ENCODE measurements around the gene UBD. TPM values are rescaled to one million over a fixed set of nuclear protein-coding genes. Genes with fewer than 3 reads are reported as not detected.

The UBD gene
- total RNA-seq, 1 donor from 2014 or later = not detected

DNA sequence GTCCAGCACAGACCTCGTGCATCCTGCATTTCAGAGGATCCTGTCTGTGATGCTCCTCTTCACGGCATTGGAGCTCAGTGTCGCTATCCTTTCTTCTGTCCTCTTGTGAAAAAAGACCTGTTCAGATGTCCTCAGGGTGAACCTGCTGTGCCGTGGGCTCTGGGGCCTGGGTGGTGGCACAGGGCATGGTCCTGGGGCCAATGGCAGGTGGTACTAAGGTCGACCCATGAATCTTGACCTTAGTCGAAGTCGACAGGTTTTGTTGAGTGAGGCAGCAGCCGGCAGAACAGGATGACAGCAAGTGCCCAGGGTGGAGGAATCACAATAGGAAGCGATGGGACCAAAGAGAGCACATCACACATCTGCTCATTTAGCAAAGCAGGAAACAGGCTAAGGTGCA, 49.8 kb downstream of the UBD start:
- Mint-ChIP-seq H3K27ac (no peak overlapping the region), H3K9me3 (no peaks in the 10 kb centered on the region), H3K4me3 (no peak overlapping the region), H3K27me3 (peaks cover 12% of the 10 kb centered on the region), H3K4me1 (no peaks in the 10 kb centered on the region), H3K36me3 (ENCODE audit: low read depth) (no peaks in the 10 kb centered on the region)
- DNase-seq (no peak), ATAC-seq (ENCODE audit: low read depth) (no peak)
- ChIA-PET CTCF (no interaction called here), POLR2A (no interaction called here)
- intact Hi-C loops (cut with micrococcal nuclease) = no loop called here
- TF ChIP-seq, protein P1, sequence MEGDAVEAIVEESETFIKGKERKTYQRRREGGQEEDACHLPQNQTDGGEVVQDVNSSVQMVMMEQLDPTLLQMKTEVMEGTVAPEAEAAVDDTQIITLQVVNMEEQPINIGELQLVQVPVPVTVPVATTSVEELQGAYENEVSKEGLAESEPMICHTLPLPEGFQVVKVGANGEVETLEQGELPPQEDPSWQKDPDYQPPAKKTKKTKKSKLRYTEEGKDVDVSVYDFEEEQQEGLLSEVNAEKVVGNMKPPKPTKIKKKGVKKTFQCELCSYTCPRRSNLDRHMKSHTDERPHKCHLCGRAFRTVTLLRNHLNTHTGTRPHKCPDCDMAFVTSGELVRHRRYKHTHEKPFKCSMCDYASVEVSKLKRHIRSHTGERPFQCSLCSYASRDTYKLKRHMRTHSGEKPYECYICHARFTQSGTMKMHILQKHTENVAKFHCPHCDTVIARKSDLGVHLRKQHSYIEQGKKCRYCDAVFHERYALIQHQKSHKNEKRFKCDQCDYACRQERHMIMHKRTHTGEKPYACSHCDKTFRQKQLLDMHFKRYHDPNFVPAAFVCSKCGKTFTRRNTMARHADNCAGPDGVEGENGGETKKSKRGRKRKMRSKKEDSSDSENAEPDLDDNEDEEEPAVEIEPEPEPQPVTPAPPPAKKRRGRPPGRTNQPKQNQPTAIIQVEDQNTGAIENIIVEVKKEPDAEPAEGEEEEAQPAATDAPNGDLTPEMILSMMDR (IDR thresholded peaks at IDR 0.05) = no peak

DNA sequence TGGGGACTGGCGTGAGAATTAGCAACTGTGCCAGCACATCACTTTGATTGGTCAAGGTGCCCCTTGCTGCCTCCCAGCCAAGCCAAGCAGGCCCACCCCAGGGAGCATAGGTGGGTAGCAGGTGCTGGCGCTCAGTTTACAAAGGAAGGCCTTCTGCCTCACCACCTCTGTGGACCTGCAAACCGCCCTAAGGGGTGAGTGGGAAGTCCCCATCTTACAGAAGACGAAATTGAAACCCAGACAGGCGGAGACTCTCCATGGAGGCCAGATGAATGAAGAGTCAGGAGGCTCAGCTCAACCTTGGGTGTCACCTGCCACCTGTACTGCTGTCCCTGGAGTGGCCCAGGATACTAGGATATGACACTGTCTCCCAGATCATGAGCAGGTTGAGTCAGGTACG, 50.3 kb downstream of the UBD start:
- POLR2A ChIA-PET = no interaction called here
- no peaks in the 10 kb centered on the region for H3K9me3 Mint-ChIP-seq
- intact Hi-C loops (cut with micrococcal nuclease) = no loop called here
- H3K36me3 Mint-ChIP-seq (ENCODE audit: low read depth) = no peaks in the 10 kb centered on the region
- no peak overlapping the region for H3K27ac Mint-ChIP-seq
- CTCF ChIA-PET = no interaction called here
- DNase-seq (no peak), ATAC-seq (ENCODE audit: low read depth) (peak; percentile 25)
- peaks cover 9% of the 10 kb centered on the region for H3K27me3 Mint-ChIP-seq
- H3K4me1 Mint-ChIP-seq = no peaks in the 10 kb centered on the region
- no peak overlapping the region for H3K4me3 Mint-ChIP-seq
- TF ChIP-seq, protein P1 (IDR thresholded peaks at IDR 0.05) = no peak

DNA sequence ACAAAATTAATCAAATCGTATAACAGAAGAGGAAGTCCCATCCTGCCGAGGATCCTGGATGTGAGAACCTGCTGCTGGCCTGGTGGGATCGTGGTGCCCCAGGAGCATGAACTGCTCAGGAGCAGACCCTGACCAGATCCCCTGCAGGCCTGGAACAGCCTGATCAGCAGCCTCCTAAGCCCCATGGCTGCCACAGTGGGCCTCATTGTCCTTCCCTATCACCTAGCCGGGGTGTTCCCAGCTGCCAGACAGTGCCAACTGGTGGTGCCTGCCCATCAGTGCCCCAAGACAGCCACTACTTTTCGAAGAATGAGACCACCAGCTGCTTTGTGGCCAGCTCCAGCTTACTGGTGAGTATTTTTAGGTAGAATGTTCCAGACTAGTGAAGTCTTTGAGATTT, 52.2 kb downstream of the UBD start:
- Mint-ChIP-seq H3K36me3 (ENCODE audit: low read depth) (no peaks in the 10 kb centered on the region), H3K27ac (no peak overlapping the region), H3K4me1 (no peaks in the 10 kb centered on the region), H3K4me3 (no peak overlapping the region), H3K27me3 (peaks cover 11% of the 10 kb centered on the region), H3K9me3 (no peaks in the 10 kb centered on the region)
- ATAC-seq (ENCODE audit: low read depth) = no peak
- DNase-seq = no peak
- TF ChIP-seq, protein P1 (IDR thresholded peaks at IDR 0.05) = no peak
- POLR2A ChIA-PET = no interaction called here
- intact Hi-C loops (cut with micrococcal nuclease) = no loop called here
- CTCF ChIA-PET = no interaction called here

DNA sequence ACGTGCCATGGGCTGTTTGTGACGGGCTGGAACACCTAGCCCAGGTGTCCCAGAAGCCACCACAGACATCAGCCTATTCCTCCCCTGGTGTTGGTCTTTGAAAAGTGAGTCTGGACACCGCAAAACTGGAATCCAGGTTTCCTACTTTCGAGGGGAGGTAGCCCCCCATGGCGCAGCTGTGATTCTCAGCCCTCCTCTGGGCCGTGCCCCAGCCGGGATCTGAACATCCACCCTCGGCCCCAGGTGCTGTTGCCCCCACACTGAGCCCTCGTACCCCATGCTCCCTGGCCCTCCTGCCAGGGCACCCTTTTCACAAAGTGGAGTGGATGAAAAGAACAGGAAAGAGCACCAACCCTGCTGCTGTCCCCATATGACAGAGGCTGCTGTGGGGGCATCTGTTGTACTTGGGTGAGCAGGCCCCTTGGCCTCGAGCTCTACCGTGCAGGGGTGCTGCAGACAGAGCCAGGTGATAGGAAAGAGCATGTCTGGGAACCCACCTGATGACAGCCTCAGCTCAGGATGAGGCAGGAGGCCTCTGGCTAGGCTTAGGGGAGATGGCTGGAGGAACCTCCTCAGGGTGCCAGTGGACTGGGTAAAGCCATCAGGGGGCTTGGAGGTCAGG, 53.0 kb downstream of the UBD start:
- ATAC-seq (ENCODE audit: low read depth) = no peak
- TF ChIP-seq, protein P1 (IDR thresholded peaks at IDR 0.05) = no peak
- intact Hi-C loops (cut with micrococcal nuclease) = no loop called here
- CTCF ChIA-PET = no interaction called here
- DNase-seq = no peak
- Mint-ChIP-seq H3K4me3 (no peak overlapping the region), H3K27me3 (peaks cover 8% of the 10 kb centered on the region), H3K9me3 (no peaks in the 10 kb centered on the region), H3K36me3 (ENCODE audit: low read depth) (no peaks in the 10 kb centered on the region), H3K4me1 (no peaks in the 10 kb centered on the region), H3K27ac (no peak overlapping the region)
- POLR2A ChIA-PET = no interaction called here

DNA sequence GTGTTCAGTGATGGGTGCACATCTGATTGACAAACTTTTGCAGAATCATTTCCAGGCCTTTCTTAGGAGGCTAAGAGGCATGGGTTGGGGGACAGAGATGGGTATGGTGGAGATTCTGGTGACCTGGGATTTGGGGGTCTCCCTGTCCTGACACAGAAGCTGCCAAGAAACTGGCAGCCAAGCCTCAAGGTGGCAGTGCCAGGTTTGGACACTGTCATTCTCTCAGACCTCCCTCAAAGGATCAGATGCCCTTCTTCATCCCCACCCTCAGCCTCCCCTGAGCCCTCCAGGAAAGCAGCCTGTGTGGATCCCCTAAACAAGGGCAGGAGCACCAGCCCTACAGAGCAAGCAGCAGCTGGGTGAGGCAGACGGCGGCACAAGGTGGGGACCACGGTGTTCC, 53.7 kb downstream of the UBD start:
- Mint-ChIP-seq H3K4me3 (no peak overlapping the region), H3K9me3 (no peaks in the 10 kb centered on the region), H3K27me3 (peaks cover 7% of the 10 kb centered on the region), H3K27ac (no peak overlapping the region), H3K4me1 (no peaks in the 10 kb centered on the region), H3K36me3 (ENCODE audit: low read depth) (no peaks in the 10 kb centered on the region)
- POLR2A ChIA-PET = no interaction called here
- TF ChIP-seq, protein P1 (IDR thresholded peaks at IDR 0.05) = no peak
- intact Hi-C loops (cut with micrococcal nuclease) = no loop called here
- ATAC-seq (ENCODE audit: low read depth) (no peak), DNase-seq (no peak)
- CTCF ChIA-PET = no interaction called here

Other genes starting within 250 kb of the UBD start
- gene OR5V1, start 190.9 kb downstream of the UBD start, total RNA-seq = not detected in 2 replicates
- not detected in 2 replicates for gene OR12D3, start 184.4 kb downstream of the UBD start, total RNA-seq
- gene OR12D2, start 164.1 kb downstream of the UBD start, total RNA-seq = not detected in 2 replicates
- gene OR12D1, start 144.8 kb downstream of the UBD start, total RNA-seq = not detected in 2 replicates
- gene OR10C1, start 120.4 kb downstream of the UBD start, total RNA-seq = not detected in 2 replicates
- not detected in 2 replicates for gene OR11A1, start 102.7 kb downstream of the UBD start, total RNA-seq
- gene OR2H1, start 102.6 kb downstream of the UBD start, total RNA-seq = not detected in 2 replicates
- not detected in 2 replicates for gene MAS1L, start 71.8 kb downstream of the UBD start, total RNA-seq
- gene OR2H2, start 25.4 kb upstream of the UBD start, total RNA-seq = not detected in 2 replicates
- gene GABBR1, start 73.5 kb upstream of the UBD start, total RNA-seq = 88.9 and 117 TPM in 2 replicates
- gene MOG, start 97.4 kb upstream of the UBD start, total RNA-seq = not detected in 2 replicates
- 5.2 and 5.5 TPM in 2 replicates for gene ZFP57, start 121.4 kb upstream of the UBD start, total RNA-seq
- 726 and 736 TPM in 2 replicates for gene HLA-F, start 163.7 kb upstream of the UBD start, total RNA-seq

All from activated B cell treated with CpG ODN at 0.5 μM for 24 hours (primary cell).